GM12864 (cell line): ENCODE data around the gene RPL29.
A peak's percentile ranks its signal among the peaks of the same experiment; 100 is the strongest.
"Not testable (repeated sequence)": the region's sequence is repeated elsewhere in the genome, so short reads cannot be mapped to it uniquely, and the experiment has no call there.

Source experiments
- DNase-seq: peaks from one replicate; pipeline ENCODE4 v3.0.0-alpha.2; 2011; ENCODE audit warnings: low read depth
- H3K4me3 ChIP-seq: 2 replicates; pipeline ENCODE4 v1.5.1; 2011; ENCODE audit warnings: mild to moderate bottlenecking, low read depth, low read length, control low read depth
- TF ChIP-seq, protein P1 (sequence below): IDR thresholded peaks from 2 replicates; pipeline ENCODE4 v1.5.1; 2011; ENCODE audit warnings: low read depth, mild to moderate bottlenecking, moderate library complexity, low read length, control low read depth, inconsistent platforms; ENCODE audit errors: missing control alignments

The RPL29 gene

DNA sequence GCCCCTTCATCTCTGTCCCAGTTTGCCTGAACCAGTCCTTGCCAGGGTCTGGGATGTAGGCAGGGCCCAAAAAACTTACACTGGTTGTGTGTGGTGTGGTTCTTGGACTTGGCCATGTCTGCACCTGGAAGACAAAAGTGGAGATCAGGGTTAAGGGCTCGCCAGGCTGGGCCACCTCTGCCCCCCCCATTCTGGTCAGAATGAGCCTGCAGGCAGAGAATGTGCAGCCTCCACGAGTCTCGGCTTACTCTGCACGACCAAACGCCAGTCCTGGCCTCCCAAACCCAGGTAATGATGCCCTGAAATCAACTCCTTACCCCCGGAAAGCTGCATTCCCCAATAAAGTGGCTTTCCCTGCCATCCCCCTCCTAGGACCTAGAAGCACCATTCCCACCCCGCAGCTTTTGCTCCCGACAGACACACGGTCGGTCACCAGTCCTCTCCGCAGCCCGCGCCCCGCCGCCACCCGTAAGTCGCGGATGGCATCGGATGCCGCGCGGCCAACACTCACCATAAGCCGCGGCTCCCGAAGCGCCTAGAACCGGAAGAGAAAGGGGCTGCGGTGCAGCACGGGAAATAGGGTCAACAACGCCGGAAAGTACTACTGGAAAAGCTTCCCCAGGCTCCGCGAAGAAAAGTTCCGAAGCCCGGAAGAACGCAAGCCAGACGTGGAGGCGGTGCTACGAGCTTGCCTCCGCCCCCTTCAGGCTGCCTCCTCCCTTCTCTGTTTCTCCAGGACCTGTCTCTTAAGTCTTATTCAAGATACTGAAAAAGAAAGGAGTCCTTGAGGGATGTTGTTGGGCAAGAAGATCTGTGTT is at the start of gene RPL29:
RPL29 (minus strand) TSS at position 550 of the 818 bp plus-strand sequence; CDS start at position 116, 434 bp downstream.
- peak within 1 kb of the TSS; percentile 87 for H3K4me3 ChIP-seq
- DNase-seq = peak; percentile 92
- TF ChIP-seq, protein P1, sequence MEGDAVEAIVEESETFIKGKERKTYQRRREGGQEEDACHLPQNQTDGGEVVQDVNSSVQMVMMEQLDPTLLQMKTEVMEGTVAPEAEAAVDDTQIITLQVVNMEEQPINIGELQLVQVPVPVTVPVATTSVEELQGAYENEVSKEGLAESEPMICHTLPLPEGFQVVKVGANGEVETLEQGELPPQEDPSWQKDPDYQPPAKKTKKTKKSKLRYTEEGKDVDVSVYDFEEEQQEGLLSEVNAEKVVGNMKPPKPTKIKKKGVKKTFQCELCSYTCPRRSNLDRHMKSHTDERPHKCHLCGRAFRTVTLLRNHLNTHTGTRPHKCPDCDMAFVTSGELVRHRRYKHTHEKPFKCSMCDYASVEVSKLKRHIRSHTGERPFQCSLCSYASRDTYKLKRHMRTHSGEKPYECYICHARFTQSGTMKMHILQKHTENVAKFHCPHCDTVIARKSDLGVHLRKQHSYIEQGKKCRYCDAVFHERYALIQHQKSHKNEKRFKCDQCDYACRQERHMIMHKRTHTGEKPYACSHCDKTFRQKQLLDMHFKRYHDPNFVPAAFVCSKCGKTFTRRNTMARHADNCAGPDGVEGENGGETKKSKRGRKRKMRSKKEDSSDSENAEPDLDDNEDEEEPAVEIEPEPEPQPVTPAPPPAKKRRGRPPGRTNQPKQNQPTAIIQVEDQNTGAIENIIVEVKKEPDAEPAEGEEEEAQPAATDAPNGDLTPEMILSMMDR = no peak

DNA sequence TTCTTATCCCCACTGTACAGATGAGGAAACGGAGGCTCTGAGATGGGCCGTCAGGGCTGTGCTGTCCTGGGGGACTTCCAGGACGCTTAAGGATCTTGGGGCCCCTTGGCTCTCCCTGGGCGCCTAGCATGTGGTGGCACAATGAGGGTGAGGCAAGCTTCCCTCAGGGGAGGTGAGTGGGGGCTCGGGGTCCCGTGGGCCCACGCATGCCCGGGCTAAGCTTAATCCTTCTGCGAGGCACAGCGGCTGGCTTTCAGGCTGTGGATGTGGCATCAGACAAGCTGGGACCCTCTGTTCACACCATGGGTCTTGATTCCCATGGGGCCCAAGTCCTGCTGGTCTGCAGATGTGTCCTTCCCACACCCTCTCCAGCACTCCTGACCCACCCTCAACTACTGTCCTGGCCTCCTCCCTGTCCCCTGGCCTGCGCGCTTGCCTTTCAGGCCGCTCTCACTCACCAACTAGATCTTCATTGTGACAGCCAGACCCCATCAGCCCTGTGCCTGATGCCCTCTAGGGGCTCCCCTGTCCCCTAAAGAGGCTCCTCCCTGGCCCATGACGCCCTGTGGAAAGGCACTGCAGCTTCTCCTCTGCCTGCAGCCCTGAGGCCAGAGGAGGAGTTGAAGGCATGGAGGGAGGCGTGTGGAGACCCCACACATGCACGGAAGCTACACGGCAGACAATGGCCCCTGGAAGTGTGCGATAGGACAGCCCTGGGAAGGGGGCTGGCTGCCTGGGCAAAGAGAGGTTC is 49.3 kb upstream of the RPL29 start:
- DNase-seq = no peak
- TF ChIP-seq, protein P1 = no peak
- no peak overlapping the region for H3K4me3 ChIP-seq

- H3K4me3 ChIP-seq = no peak overlapping the region
- DNase-seq = no peak
- TF ChIP-seq, protein P1 = no peak
Observed at GRCh38 chr3:52043750-52044149, 48.1 kb upstream of the RPL29 start.

DNA sequence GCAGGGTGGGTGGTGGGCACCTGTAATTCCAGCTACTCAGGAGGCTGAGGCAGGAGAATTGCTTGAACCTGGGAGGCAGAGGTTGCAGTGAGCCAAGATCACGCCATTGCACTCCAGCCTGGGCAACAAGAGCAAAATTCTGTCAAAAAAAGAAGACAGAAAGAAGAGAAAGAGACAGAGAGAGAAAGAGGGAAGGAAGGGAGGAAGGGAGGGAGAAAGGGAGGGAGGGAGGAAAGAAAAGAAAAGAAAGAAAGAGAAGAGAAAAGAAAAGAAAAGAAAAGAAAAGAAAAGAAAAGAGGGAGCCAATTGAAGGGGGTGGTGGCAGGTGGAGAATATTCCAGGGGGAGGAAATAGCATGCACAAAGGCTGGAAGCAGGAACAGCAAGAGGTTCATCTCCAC is 47.3 kb upstream of the RPL29 start:
- not testable (repeated sequence) for DNase-seq

DNA sequence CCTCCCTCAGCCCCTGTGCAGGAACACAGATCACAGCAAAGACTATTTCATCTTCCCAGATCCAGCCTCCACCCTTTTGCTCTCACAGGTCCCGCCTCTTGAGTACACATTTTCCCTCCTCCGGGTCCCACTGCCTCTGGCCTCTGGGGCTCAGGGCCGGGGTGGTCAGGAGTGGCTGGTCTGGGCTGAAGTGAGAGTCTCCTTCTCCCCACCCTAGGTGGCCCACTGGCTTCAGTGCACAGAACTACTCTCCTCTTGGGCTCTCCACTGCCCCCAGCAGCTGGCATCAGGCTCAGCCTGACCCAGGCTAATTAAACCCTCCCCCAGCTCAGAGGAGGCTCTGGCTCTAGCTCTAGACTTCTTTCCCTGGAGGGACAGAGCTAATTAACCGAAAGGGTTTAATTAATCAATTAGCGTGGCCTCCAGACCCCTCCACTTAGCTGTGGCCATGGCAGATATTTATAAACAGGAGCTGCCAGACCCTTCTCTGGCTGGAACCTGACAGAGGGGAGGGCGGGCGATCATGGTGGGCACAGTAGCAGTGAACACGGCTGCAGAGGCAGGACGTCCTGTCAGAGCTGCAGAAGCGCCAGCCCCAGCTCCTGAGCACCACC is 45.5 kb upstream of the RPL29 start:
- DNase-seq = no peak
- H3K4me3 ChIP-seq = no peak overlapping the region
- TF ChIP-seq, protein P1 = no peak

More for the DNA sequence above, 47.3 kb upstream of the RPL29 start:
- not testable (repeated sequence) for H3K4me3 ChIP-seq

DNA sequence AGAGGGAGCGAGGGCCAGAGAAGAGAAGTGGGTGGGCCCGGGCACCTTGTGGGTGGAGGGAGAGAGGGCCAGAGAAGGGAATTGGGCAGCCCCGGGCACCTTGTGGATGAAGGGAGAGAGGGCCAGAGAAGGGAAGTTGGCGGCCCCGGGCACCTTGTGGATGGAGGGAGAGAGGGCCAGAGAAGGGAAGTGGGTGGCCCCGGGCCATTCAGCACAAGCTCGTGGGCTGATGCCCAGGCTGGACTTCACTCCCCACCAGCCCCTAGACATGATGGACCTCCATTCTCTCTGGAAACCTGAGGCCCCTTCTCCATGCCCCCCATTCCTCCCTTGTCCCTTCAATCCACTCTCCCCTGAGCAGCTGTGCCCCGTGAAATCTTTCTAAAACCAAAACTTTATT is 44.9 kb upstream of the RPL29 start:
- H3K4me3 ChIP-seq = no peak overlapping the region
- no peak for DNase-seq
- TF ChIP-seq, protein P1 = no peak

GRCh38 chr3:52039846-52040245 is 44.2 kb upstream of the RPL29 start:
- TF ChIP-seq, protein P1 = no peak
- DNase-seq = no peak
- H3K4me3 ChIP-seq = no peak overlapping the region
